BJ (cell line): Measurements from ENCODE around the gene CDH1. TPM values are rescaled to one million over a fixed set of nuclear protein-coding genes. Genes with fewer than 3 reads are reported as not detected.
"Not testable (repeated sequence)": the region's sequence is repeated elsewhere in the genome, so short reads cannot be mapped to it uniquely, and the experiment has no call there.

ENCODE experiments used
- CTCF ChIA-PET: fragments of 350-600 bp; formaldehyde crosslinking; extraction: SDS; loops from one replicate; lab custom pipeline; 2021; ENCODE audit warnings: antibody characterized with exemption, inconsistent platforms; lab: Yijun Ruan, JAX
- POLR2A ChIA-PET: fragments of 300-600 bp; sonication (Branson Sonifier 250); formaldehyde crosslinking; extraction: SDS; loops from one replicate; lab custom pipeline; 2021; ENCODE audit warnings: antibody characterized with exemption; lab: Charles Lee
- DNase-seq: peaks from one replicate; pipeline ENCODE4 v3.0.0-alpha.2; 2011; ENCODE audit warnings: low read depth
- H3K27me3 ChIP-seq: 2 replicates; pipeline ENCODE4 v1.6.0; 2011; ENCODE audit warnings: low read length; ENCODE audit not compliant: control insufficient read depth, insufficient read depth
- H3K36me3 ChIP-seq: 2 replicates; pipeline ENCODE4 v1.5.1; 2011; ENCODE audit warnings: low read length; ENCODE audit not compliant: control insufficient read depth, insufficient read depth
- H3K4me3 ChIP-seq: 2 replicates; pipeline ENCODE4 v1.5.1; 2011; ENCODE audit warnings: low read depth, mild to moderate bottlenecking, control low read depth, low read length
- polyA plus RNA-seq: library from polyadenylated mRNA; depleted of rRNA; stranded (reverse); fragments of >200 nt; gene quantifications from 2 replicates; pipeline ENCODE4 v1.2.3, GENCODE V29; 2011
- TF ChIP-seq, protein P1 (sequence below): IDR thresholded peaks from 2 replicates; pipeline ENCODE4 v1.5.1; 2011; ENCODE audit warnings: low read depth, mild to moderate bottlenecking, control low read depth, inconsistent platforms, low read length, moderate library complexity; ENCODE audit not compliant: insufficient read depth

The CDH1 gene
- polyA plus RNA-seq, 1 experiment = 0.26 TPM

DNA sequence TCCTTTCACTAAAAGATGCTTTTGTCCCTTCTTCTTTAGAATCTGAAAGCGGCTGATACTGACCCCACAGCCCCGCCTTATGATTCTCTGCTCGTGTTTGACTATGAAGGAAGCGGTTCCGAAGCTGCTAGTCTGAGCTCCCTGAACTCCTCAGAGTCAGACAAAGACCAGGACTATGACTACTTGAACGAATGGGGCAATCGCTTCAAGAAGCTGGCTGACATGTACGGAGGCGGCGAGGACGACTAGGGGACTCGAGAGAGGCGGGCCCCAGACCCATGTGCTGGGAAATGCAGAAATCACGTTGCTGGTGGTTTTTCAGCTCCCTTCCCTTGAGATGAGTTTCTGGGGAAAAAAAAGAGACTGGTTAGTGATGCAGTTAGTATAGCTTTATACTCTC is 96.2 kb downstream of the CDH1 start:
- CTCF ChIA-PET = interaction anchor here (0.6 to 1.8 kb wide), 4 partner anchors 12 to 279 kb away, joined by 3 to 7 read pairs (median 4); no protein-coding TSS in a partner anchor
- H3K36me3 ChIP-seq = no peaks in the 10 kb centered on the region
- no peak overlapping the region for H3K4me3 ChIP-seq
- TF ChIP-seq, protein P1, sequence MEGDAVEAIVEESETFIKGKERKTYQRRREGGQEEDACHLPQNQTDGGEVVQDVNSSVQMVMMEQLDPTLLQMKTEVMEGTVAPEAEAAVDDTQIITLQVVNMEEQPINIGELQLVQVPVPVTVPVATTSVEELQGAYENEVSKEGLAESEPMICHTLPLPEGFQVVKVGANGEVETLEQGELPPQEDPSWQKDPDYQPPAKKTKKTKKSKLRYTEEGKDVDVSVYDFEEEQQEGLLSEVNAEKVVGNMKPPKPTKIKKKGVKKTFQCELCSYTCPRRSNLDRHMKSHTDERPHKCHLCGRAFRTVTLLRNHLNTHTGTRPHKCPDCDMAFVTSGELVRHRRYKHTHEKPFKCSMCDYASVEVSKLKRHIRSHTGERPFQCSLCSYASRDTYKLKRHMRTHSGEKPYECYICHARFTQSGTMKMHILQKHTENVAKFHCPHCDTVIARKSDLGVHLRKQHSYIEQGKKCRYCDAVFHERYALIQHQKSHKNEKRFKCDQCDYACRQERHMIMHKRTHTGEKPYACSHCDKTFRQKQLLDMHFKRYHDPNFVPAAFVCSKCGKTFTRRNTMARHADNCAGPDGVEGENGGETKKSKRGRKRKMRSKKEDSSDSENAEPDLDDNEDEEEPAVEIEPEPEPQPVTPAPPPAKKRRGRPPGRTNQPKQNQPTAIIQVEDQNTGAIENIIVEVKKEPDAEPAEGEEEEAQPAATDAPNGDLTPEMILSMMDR = no peak
- H3K27me3 ChIP-seq = no peaks in the 10 kb centered on the region; the same call in 1 of the 2 replicates
- DNase-seq = no peak
- POLR2A ChIA-PET = interaction anchor here (0.6 kb wide), 1 partner anchor 69 kb away, joined by 4 read pairs; no protein-coding TSS in a partner anchor

DNA sequence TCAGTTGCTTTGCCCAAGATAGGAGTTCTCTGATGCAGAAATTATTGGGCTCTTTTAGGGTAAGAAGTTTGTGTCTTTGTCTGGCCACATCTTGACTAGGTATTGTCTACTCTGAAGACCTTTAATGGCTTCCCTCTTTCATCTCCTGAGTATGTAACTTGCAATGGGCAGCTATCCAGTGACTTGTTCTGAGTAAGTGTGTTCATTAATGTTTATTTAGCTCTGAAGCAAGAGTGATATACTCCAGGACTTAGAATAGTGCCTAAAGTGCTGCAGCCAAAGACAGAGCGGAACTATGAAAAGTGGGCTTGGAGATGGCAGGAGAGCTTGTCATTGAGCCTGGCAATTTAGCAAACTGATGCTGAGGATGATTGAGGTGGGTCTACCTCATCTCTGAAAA is 97.5 kb downstream of the CDH1 start:
- no peak for DNase-seq
- TF ChIP-seq, protein P1 = no peak
- Histone ChIP-seq H3K4me3 (no peak overlapping the region), H3K36me3 (no peaks in the 10 kb centered on the region), H3K27me3 (no peaks in the 10 kb centered on the region; the same call in 1 of the 2 replicates)
- CTCF ChIA-PET = interaction anchor here (0.6 to 1.0 kb wide), 2 partner anchors 244 to 308 kb away, joined by 3 read pairs; no protein-coding TSS in a partner anchor
- POLR2A ChIA-PET = no interaction called here

DNA sequence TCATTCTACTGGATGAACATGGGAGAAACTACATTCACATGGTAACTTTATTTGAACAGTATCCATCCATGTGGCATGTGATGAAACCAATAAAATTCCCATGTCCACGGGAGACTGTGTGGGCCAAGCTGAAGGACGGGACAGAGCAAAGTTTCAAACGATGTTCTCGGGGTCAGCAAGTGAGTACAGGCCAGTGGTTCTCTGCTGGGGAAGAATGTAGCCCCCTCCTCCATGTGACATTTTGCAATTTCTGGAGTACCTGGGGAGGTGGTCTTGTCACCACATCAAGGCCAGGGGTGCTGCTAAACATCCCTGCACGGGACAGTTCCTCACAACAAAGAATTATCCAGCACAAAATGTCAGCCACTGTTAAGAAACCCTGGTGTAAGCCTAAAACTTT is 98.9 kb downstream of the CDH1 start:
- POLR2A ChIA-PET = no interaction called here
- no peak for DNase-seq
- no peak overlapping the region for H3K4me3 ChIP-seq
- TF ChIP-seq, protein P1 = no peak
- CTCF ChIA-PET = no interaction called here
- H3K36me3 ChIP-seq = no peaks in the 10 kb centered on the region
- no peaks in the 10 kb centered on the region; the same call in 1 of the 2 replicates for H3K27me3 ChIP-seq

DNA sequence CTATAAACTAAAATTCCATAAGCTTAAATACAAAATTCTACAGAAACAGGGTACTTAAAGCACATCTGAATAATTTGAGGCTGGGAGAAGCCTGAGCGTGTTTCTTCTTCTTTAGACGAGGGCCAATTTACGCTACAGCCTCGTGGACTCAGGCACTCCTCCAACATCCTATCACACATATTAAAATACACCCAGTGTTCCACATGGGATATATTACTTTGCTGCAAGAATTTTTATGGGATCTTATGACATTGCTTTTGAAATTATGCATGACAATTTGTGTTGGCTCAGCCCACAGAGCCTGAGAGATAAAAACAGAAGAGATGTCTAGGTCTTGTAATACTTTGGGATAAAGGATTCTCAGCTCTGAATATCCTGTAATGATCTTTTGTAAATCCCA is 102.7 kb downstream of the CDH1 start:
- POLR2A ChIA-PET = no interaction called here
- peak; percentile 41 for DNase-seq
- TF ChIP-seq, protein P1 = no peak
- no peak overlapping the region for H3K4me3 ChIP-seq
- CTCF ChIA-PET = interaction anchor here (0.7 to 1.0 kb wide), 2 partner anchors 39 to 249 kb away, joined by 3 read pairs; no protein-coding TSS in a partner anchor
- H3K27me3 ChIP-seq = no peaks in the 10 kb centered on the region; the same call in 1 of the 2 replicates
- no peaks in the 10 kb centered on the region for H3K36me3 ChIP-seq

DNA sequence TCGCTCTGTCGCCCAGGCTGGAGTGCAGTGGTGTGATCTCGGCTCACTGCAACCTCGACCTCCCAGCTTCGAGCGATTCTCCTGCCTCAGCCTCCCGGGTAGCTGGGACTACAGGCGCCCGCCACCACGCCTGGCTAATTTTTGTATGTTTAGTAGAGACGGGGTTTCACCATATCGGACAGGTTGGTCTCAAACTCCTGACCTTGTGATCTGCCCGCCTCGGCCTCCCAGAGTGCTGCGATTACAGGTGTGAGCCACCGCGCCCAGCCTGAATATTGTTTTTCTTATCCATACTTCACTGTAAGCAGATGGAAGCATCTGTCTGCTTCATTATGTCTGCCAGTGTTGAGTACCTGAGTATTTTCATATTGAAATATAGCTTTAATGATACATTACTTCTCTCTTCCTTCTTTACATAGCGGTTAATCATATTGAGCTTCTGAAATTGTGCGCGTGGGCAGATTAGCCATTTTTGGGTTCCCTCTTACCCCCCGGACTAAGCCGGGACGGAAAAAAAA is 105.9 kb downstream of the CDH1 start:
- POLR2A ChIA-PET, H3K36me3 ChIP-seq, DNase-seq, H3K27me3 ChIP-seq: not testable (repeated sequence)
- CTCF ChIA-PET = interaction anchor here (1.7 to 4.3 kb wide), 3 partner anchors 13 to 315 kb away, joined by 6 to 24 read pairs (median 6); no protein-coding TSS in a partner anchor
- H3K4me3 ChIP-seq = peak overlapping the region; percentile 65
